Measurements from ENCODE around the gene PLCD3.

The PLCD3 gene

GRCh38 chr17:45132572-45133463, 503 bp upstream of the PLCD3 start:
- Mint-ChIP-seq H3K4me3 (peak overlapping the region; percentile 84 to 92 (median 90)), H3K27me3 (ENCODE audit: low read depth) (no peaks in the 10 kb centered on the region), H3K9me3 (peaks cover 2% of the 10 kb centered on the region), H3K27ac (peak overlapping the region in 2 of 3 experiments; percentile 83 to 91), H3K36me3 (ENCODE audit: low read depth) (no peaks in the 10 kb centered on the region), H3K4me1 (peaks cover 24% of the 10 kb centered on the region)
- peak; percentile 62 to 79 (median 65) for TF ChIP-seq CTCF (IDR thresholded peaks at IDR 0.05; ENCODE audit: unreplicated experiment in 3 of 3)

DNA sequence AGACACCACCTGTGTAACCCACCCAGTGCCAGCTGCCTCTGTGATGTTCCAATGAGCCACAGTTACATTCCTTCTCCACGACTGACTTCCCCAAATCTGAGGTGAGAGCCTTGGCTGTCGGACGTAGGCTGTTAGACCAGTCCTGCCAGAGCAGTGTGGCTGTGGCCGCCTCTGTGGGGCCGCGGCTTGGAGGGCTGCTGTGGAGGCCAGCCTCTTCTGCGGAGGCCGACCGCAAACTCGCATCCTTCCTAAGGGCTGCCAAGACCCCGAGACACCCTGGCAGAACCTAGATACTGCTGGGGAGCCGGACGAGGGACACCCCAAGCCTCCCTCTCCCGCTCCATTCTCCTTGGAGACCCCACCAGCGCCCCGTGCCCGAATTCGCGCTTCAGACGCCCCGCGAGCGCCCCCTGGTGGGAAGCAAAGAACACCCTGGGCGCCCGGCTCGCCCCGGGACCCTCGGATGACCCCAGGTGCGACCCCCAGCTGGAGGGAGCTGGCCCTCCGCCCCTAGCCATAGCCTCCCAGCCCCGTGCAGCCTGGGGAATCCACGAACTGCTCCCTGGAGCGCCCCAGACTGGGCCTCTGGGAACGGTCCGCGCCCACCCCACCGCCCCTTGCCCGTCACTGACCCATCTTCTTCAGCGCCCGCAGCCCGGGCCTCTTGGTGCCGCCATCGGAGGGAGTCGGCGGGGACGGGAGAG, 547 bp downstream of the PLCD3 start:
- Mint-ChIP-seq H3K27ac (peak overlapping the region; percentile 28 to 59 (median 38)), H3K4me3 (peak overlapping the region; percentile 65 to 85 (median 78)), H3K9me3 (peaks cover 2% of the 10 kb centered on the region), H3K36me3 (ENCODE audit: low read depth) (no peaks in the 10 kb centered on the region), H3K4me1 (peaks cover 35% of the 10 kb centered on the region), H3K27me3 (ENCODE audit: low read depth) (no peaks in the 10 kb centered on the region)
- TF ChIP-seq CTCF (IDR thresholded peaks at IDR 0.05; ENCODE audit: unreplicated experiment in 3 of 3) = peak; percentile 92 to 99 (median 97)

GRCh38 chr17:45130681-45131615, 1.4 kb downstream of the PLCD3 start:
- Mint-ChIP-seq H3K4me1 (peaks cover 37% of the 10 kb centered on the region), H3K4me3 (peak overlapping the region; percentile 65 to 85 (median 78)), H3K27ac (peak overlapping the region; percentile 28 to 59 (median 38)), H3K27me3 (ENCODE audit: low read depth) (no peaks in the 10 kb centered on the region), H3K36me3 (ENCODE audit: low read depth) (no peaks in the 10 kb centered on the region), H3K9me3 (peaks cover 2% of the 10 kb centered on the region)
- TF ChIP-seq CTCF (IDR thresholded peaks at IDR 0.05; ENCODE audit: unreplicated experiment in 3 of 3) = no peak

DNA sequence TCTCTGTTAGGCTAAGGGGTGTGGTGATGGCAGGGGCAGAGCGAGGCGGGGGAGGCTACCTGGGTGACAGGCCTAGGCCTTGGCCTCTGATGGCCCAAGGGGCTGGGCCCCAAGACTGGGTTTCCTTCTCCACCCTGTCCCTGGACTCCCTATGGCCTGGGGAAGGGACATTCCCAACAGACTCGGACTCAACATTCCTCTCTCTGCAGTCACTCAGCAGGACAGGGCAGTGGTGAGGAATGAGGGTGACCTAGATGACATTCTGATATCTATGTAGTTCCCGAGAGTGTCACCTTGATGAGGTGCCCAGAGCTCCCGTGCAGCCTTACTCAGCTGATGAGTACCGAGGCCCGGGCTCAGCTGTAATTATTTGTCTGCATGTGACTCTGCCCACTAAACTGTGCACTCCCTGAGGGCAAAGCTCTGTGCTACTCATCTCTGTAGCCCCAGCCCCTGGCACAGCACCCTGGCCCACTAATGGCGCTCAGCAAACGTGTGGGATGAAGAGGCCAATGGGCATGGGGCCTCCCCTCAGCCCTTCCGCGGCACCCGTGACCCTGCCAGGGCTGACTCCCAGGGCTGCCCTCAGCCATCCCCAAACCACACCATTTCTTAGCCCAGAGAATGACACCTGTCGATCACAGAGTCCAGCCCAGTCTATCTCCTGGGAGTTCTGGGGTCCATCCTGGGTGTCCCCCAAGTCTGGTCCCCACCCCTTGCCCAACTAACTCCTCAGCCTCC, 2.2 kb downstream of the PLCD3 start:
- peak overlapping the region; percentile 65 to 85 (median 78) for H3K4me3 Mint-ChIP-seq
- H3K27ac Mint-ChIP-seq = peak overlapping the region; percentile 62 to 89 (median 82)
- peaks cover under 1% of the 10 kb centered on the region for H3K9me3 Mint-ChIP-seq
- no peaks in the 10 kb centered on the region for H3K36me3 Mint-ChIP-seq (ENCODE audit: low read depth)
- peaks cover 32% of the 10 kb centered on the region for H3K4me1 Mint-ChIP-seq
- TF ChIP-seq CTCF (IDR thresholded peaks at IDR 0.05; ENCODE audit: unreplicated experiment in 3 of 3) = no peak
- H3K27me3 Mint-ChIP-seq (ENCODE audit: low read depth) = no peaks in the 10 kb centered on the region

GRCh38 chr17:45129426-45129939, 2.8 kb downstream of the PLCD3 start:
- Mint-ChIP-seq H3K4me3 (peak overlapping the region; percentile 13 to 61 (median 58)), H3K27ac (peak overlapping the region; percentile 62 to 89 (median 82)), H3K27me3 (ENCODE audit: low read depth) (no peaks in the 10 kb centered on the region), H3K4me1 (peaks cover 31% of the 10 kb centered on the region), H3K9me3 (no peaks in the 10 kb centered on the region), H3K36me3 (ENCODE audit: low read depth) (no peaks in the 10 kb centered on the region)
- TF ChIP-seq CTCF (IDR thresholded peaks at IDR 0.05; ENCODE audit: unreplicated experiment in 3 of 3) = no peak

Data from nephron (organoid).